ENCODE data around the gene RIPPLY3. TPM values are rescaled to one million over a fixed set of nuclear protein-coding genes. Genes with fewer than 3 reads are reported as not detected.

RIPPLY3 gene
- total and polyA plus RNA-seq, 2 donors (not counting 3 experiments of a cell fraction or from before 2014, with no cell fraction given): 0.03 TPM; not detected in 1

- FAIRE-seq (no peak), DNase-seq (ENCODE audit: low read depth, low spot score) (no peak)
- Histone ChIP-seq H3K27ac (ENCODE audit: insufficient read depth, low read depth, low read length) (no peak overlapping the region), H3K4me1 (ENCODE audit: control insufficient read depth, extremely low read depth, insufficient read depth, low read length) (peaks cover 9% of the 10 kb centered on the region), H2AFZ (ENCODE audit: low read depth, low read length) (no peak overlapping the region), H3K27me3 (ENCODE audit: control insufficient read depth in 2 of 2, insufficient read depth in 2 of 2, low read length in 2 of 2) (no peaks in the 10 kb centered on the region), H3K9ac (replicated peaks; ENCODE audit: extremely low read depth, insufficient read depth, low read length) (no peak overlapping the region), H3K9me3 (replicated peaks; ENCODE audit: control insufficient read depth, insufficient read depth, low read length) (no peaks in the 10 kb centered on the region), H3K36me3 (ENCODE audit: control insufficient read depth in 2 of 2, extremely low read depth in 1 of 2, insufficient read depth in 2 of 2, low read length in 2 of 2) (no peaks in the 10 kb centered on the region), H3K9me1 (replicated peaks; ENCODE audit: control insufficient read depth, extremely low read depth, insufficient read depth, low read length) (no peaks in the 10 kb centered on the region), H3K4me3 (replicated peaks in 1 of 3; ENCODE audit: insufficient read depth in 1 of 3, low read depth in 1 of 3, low read length in 3 of 3) (no peak overlapping the region), H4K20me1 (replicated peaks; ENCODE audit: control insufficient read depth, extremely low read depth, insufficient read depth, low read length) (no peaks in the 10 kb centered on the region), H3K79me2 (ENCODE audit: control insufficient read depth, insufficient read depth, low read length) (no peaks in the 10 kb centered on the region), H3K4me2 (ENCODE audit: insufficient read depth, low read length) (no peak overlapping the region)
- TF ChIP-seq CTCF (IDR thresholded peaks at IDR 0.05; ENCODE audit: extremely low read depth in 1 of 2, insufficient read depth in 1 of 2, low read depth in 1 of 2, low read length in 2 of 2): no peak
- no peak for TF ChIP-seq FOS (IDR thresholded peaks at IDR 0.05; ENCODE audit: borderline replicate concordance, insufficient read depth, low read length)
- TF ChIP-seq EZH2 (IDR thresholded peaks at IDR 0.05; ENCODE audit: borderline replicate concordance, low read depth, low read length, severe bottlenecking): no peak
- TF ChIP-seq MAX (IDR thresholded peaks at IDR 0.05; ENCODE audit: insufficient read depth, insufficient read length): no peak
- TF ChIP-seq GATA2 (IDR thresholded peaks at IDR 0.05; ENCODE audit: insufficient read depth, insufficient read length, low read depth, low read length): no peak
- no peak for TF ChIP-seq JUN (IDR thresholded peaks at IDR 0.05; ENCODE audit: borderline replicate concordance, insufficient read depth, insufficient read length, low read depth)
- TF ChIP-seq MYC (IDR thresholded peaks at IDR 0.05; ENCODE audit: low read depth, low read length): no peak
- CTCF ChIA-PET: interaction anchor here (2.3 to 3.1 kb wide), 3 partner anchors 12 to 25 kb away, joined by 15 to 20 read pairs (median 15); no protein-coding TSS in a partner anchor
- intact Hi-C loops (cut with micrococcal nuclease): no loop called here
- POLR2A ChIA-PET: no interaction called here
- dilution Hi-C loops (cut with MboI; ENCODE audit: extremely low pct_ligation_motif_present, low sequenced_read_pairs): no loop called here
- BruUV-seq (replicated peaks): no TSS peak
These were observed 42.1 kb upstream of the RIPPLY3 start for GRCh38 chr21:36964398-36964797.
